HepG2 (cell line): ENCODE results near the gene TIMM9.
A peak's percentile ranks its signal among the peaks of the same experiment; 100 is the strongest.

Source experiments
- CBX5 ChIP-seq: sonication (generic); formaldehyde crosslinking; IDR thresholded peaks from 2 replicates; pipeline ENCODE4 v1.4.0; 2020; ENCODE audit warnings: missing genetic modification reagents, borderline replicate concordance
- CTCF ChIP-seq: sonication (generic); formaldehyde crosslinking; IDR thresholded peaks from 2 replicates; pipeline ENCODE4 v1.5.0; 2020; ENCODE audit warnings: mild to moderate bottlenecking, missing genetic modification reagents, moderate library complexity
- NR2C2 ChIP-seq: sonication (generic); formaldehyde crosslinking; IDR thresholded peaks from 2 replicates; pipeline ENCODE4 v1.4.0; 2020; ENCODE audit warnings: missing genetic modification reagents, mild to moderate bottlenecking, moderate library complexity, borderline replicate concordance
- SMAD1 ChIP-seq: sonication (generic); formaldehyde crosslinking; IDR thresholded peaks from 2 replicates; pipeline ENCODE4 v1.4.0; 2020; ENCODE audit warnings: missing genetic modification reagents, low read depth, mild to moderate bottlenecking, borderline replicate concordance
- TF ChIP-seq, protein P1 (sequence below): sonication (generic); formaldehyde crosslinking; IDR thresholded peaks from 2 replicates; pipeline ENCODE4 v1.4.0; 2020; ENCODE audit warnings: mild to moderate bottlenecking, missing genetic modification reagents

DNA sequence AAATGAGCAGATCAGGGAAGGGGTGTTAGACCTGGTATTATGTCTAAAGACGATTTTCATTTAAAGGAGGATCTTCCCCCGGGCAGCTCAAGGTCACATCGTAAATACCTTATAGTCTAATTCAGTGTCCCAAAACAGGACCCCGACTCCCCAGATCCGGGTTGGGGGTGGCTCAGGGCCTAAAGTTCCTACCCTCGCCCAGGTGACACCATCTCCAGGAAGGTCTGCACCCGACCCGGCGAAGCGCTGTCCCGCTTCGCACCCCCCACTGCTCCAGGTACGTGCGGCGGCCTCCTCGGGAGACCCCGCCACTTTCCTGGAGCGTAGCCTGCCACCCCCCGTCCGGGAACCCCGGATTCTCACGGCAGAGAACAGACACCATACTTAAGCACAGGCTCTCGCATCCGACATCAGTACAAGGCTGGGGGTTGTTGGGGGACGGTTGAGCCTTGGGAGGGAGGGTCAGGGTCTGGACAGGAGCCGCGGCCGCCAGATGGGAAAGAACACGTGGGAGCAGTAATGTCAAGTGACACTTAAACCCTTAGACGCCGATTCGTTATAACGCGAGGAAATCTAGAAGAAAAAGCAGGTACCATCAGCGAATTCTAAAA, 556 bp downstream of the TIMM9 start:
- 0 out of 2 replicates have a peak, but pooled peaks have one; percentile 5 for TF ChIP-seq CBX5
- TF ChIP-seq, protein P1, sequence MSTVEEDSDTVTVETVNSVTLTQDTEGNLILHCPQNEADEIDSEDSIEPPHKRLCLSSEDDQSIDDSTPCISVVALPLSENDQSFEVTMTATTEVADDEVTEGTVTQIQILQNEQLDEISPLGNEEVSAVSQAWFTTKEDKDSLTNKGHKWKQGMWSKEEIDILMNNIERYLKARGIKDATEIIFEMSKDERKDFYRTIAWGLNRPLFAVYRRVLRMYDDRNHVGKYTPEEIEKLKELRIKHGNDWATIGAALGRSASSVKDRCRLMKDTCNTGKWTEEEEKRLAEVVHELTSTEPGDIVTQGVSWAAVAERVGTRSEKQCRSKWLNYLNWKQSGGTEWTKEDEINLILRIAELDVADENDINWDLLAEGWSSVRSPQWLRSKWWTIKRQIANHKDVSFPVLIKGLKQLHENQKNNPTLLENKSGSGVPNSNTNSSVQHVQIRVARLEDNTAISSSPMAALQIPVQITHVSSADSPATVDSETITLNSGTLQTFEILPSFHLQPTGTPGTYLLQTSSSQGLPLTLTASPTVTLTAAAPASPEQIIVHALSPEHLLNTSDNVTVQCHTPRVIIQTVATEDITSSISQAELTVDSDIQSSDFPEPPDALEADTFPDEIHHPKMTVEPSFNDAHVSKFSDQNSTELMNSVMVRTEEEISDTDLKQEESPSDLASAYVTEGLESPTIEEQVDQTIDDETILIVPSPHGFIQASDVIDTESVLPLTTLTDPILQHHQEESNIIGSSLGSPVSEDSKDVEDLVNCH (CRISPR knock-in tag): no peak
- no peak for TF ChIP-seq NR2C2 (CRISPR knock-in tag)
- TF ChIP-seq CTCF (CRISPR knock-in tag): no peak
- TF ChIP-seq SMAD1 (CRISPR knock-in tag): no peak
